GM12878 (cell line): ENCODE measurements around the gene CACNA1S. TPM values are rescaled to one million over a fixed set of nuclear protein-coding genes. Genes with fewer than 3 reads are reported as not detected.

Experiments
- CEBPB ChIP-seq, 2 experiments: fragments of 150-350 bp in 1 of 2; IDR thresholded peaks; 2 replicates each; pipeline ENCODE4 v1.6.1; 2012 to 2014; ENCODE audit warnings: low read depth in 2 of 2, low read length in 2 of 2, borderline replicate concordance in 1 of 2, inconsistent platforms in 1 of 2
- CEBPZ ChIP-seq: fragments of 150-350 bp; IDR thresholded peaks from 2 replicates; pipeline ENCODE4 v1.6.1; 2016; ENCODE audit warnings: low read depth, low read length
- CREM ChIP-seq: IDR thresholded peaks from 2 replicates; pipeline ENCODE4 v1.6.1; 2014; ENCODE audit warnings: antibody characterized with exemption, low read depth
- EED ChIP-seq: sonication (generic); IDR thresholded peaks from 2 replicates; pipeline ENCODE4 v1.6.1; 2016; ENCODE audit warnings: antibody characterized with exemption, low read depth
- EP300 ChIP-seq, 2 experiments: fragments of 150-350 bp in 1 of 2; IDR thresholded peaks; 2 replicates each; pipeline ENCODE4 v1.6.1; 2011 to 2012; ENCODE audit warnings: low read depth in 2 of 2, low read length in 2 of 2, borderline replicate concordance in 1 of 2, improper control_type of control experiment in 1 of 2, inconsistent platforms in 1 of 2; ENCODE audit not compliant: control insufficient read depth in 1 of 2
- HCFC1 ChIP-seq: fragments of 150-350 bp; IDR thresholded peaks from 2 replicates; pipeline ENCODE4 v1.6.1; 2014; ENCODE audit warnings: low read length
- HDAC2 ChIP-seq: fragments of 200-600 bp; sonication (generic); IDR thresholded peaks from 2 replicates; pipeline ENCODE4 v1.6.1; 2017
- KAT2A ChIP-seq: conservative IDR thresholded peaks from 2 replicates; pipeline ENCODE4 v1.6.1; 2011; ENCODE audit warnings: low read depth, low read length; ENCODE audit not compliant: control insufficient read depth
- POLR2A ChIP-seq: IDR thresholded peaks from 2 replicates; pipeline ENCODE4 v1.6.1; 2011; ENCODE audit warnings: low read depth, mild to moderate bottlenecking, low read length
- POU2F2 ChIP-seq: IDR thresholded peaks from 3 replicates; pipeline ENCODE4 v1.6.1; 2011; ENCODE audit warnings: low read depth, mild to moderate bottlenecking, low read length, borderline replicate concordance
- RUNX3 ChIP-seq: IDR thresholded peaks from 2 replicates; pipeline ENCODE4 v1.6.1; 2012; ENCODE audit warnings: low read length, inconsistent platforms
- SMAD1 ChIP-seq: fragments of 450-650 bp; IDR thresholded peaks from 2 replicates; pipeline ENCODE4 v1.6.1; 2018; ENCODE audit warnings: mild to moderate bottlenecking, low read depth; ENCODE audit not compliant: partially characterized antibody
- SP1 ChIP-seq: IDR thresholded peaks from one replicate; pipeline ENCODE4 v1.6.1; 2011; ENCODE audit warnings: low read depth, low read length
- SREBF1 ChIP-seq: IDR thresholded peaks from 2 replicates; pipeline ENCODE4 v1.6.1; 2012; ENCODE audit warnings: mild to moderate bottlenecking, low read length
- WRNIP1 ChIP-seq: IDR thresholded peaks from 2 replicates; pipeline ENCODE4 v1.6.1; 2011; ENCODE audit warnings: low read depth, low read length, improper control_type of control experiment, borderline replicate concordance
- ZNF274 ChIP-seq: IDR thresholded peaks from one replicate; pipeline ENCODE4 v1.8.0; 2011; ENCODE audit not compliant: insufficient read length, insufficient read depth
- polyA plus RNA-seq, 11 experiments: library from polyadenylated mRNA; depleted of rRNA in 4 of 11; unstranded in 6 of 11; stranded (reverse) in 5 of 11; fragments of >200 nt; fragmentation: Nextera tagmentation in 4 of 11; fragmentation: Illumina TruSeq in 1 of 11; extraction: Ambion mirVana in 4 of 11; extraction: Trizol in 1 of 11; gene quantifications; 1 replicate in 1 of 11; 2 replicates in 10 of 11; pipeline versions ENCODE4 v1.2.1 to v1.2.3, GENCODE V29; 2011 to 2016; ENCODE audit warnings: inconsistent platforms in 2 of 11, missing spikeins in 2 of 11, low read depth in 1 of 11
- total RNA-seq, 4 experiments: library from RNA; depleted of rRNA in 3 of 4; stranded (reverse); fragments of >200 nt in 3 of 4; fragmentation: Illumina TruSeq in 1 of 4; extraction: Trizol in 1 of 4; gene quantifications; 2 replicates each; pipeline versions ENCODE4 v1.2.1 to v1.2.3, GENCODE V29; 2013 to 2021
- TF ChIP-seq, protein P1 (sequence below): fragments of 450-650 bp; IDR thresholded peaks from 2 replicates; pipeline ENCODE4 v1.6.1; 2017; ENCODE audit warnings: mild to moderate bottlenecking, low read depth, inconsistent platforms; ENCODE audit not compliant: poor library complexity, severe bottlenecking
- TF ChIP-seq, protein P2 (sequence below): IDR thresholded peaks from 2 replicates; pipeline ENCODE4 v1.6.1; 2011; ENCODE audit warnings: low read depth, mild to moderate bottlenecking, low read length, moderate library complexity, borderline replicate concordance; ENCODE audit errors: extremely low read depth
- TF ChIP-seq, protein P3 (sequence below): IDR thresholded peaks from 2 replicates; pipeline ENCODE4 v1.6.1; 2011; ENCODE audit warnings: mild to moderate bottlenecking, low read depth, low read length, moderate library complexity; ENCODE audit not compliant: insufficient replicate concordance
- TF ChIP-seq, protein P4 (sequence below): fragments of 450-650 bp; IDR thresholded peaks from 2 replicates; pipeline ENCODE4 v1.6.1; 2017; ENCODE audit warnings: antibody characterized with exemption, mild to moderate bottlenecking, moderate library complexity

The CACNA1S gene
- total and polyA plus RNA-seq, 10 of the 15 experiments (the other 5 are each of a cell fraction or from before 2014, with no cell fraction given), result under 0.01 to 0.04 (median 0.02) TPM; not detected in 6

DNA sequence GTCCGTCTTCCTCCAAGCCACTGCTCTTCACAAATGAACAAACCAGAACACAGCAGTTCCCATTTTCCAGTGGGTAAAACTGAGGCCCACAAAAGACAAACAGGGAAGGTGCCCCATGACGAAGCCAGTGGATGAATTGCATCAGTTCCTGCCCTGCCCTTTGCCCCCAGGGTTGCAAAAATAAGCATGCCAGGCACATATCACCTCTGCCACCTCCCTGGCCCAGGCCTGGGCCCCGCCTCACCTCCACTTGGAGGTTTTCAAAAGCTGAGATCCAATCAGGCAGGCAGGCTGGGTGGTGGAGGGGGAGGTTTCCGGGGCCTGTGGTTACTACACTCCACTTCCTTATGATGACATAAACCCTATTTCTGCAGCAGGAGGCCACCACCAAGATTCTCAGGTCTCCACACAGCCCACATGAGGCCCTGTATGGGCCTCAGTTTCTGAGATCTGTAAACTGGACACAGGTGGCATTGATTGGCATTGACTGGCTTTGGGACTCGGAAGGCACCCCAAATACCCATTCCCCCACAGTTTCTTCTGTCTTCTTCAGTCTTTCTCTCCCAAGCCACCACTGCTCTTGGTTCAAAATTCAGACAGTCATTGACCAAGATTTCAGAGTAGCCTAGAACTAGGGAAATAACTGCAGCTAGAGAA, 92.8 kb downstream of the CACNA1S start (continued):
- TF ChIP-seq, protein P1, sequence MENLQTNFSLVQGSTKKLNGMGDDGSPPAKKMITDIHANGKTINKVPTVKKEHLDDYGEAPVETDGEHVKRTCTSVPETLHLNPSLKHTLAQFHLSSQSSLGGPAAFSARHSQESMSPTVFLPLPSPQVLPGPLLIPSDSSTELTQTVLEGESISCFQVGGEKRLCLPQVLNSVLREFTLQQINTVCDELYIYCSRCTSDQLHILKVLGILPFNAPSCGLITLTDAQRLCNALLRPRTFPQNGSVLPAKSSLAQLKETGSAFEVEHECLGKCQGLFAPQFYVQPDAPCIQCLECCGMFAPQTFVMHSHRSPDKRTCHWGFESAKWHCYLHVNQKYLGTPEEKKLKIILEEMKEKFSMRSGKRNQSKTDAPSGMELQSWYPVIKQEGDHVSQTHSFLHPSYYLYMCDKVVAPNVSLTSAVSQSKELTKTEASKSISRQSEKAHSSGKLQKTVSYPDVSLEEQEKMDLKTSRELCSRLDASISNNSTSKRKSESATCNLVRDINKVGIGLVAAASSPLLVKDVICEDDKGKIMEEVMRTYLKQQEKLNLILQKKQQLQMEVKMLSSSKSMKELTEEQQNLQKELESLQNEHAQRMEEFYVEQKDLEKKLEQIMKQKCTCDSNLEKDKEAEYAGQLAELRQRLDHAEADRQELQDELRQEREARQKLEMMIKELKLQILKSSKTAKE, result peak; percentile 17
- peak; percentile 83; the same call in 1 of the 2 replicates for TF ChIP-seq CREM
- TF ChIP-seq RUNX3, result no peak
- no peak for TF ChIP-seq ZNF274
- TF ChIP-seq POLR2A, result peak; percentile 62
- no peak for TF ChIP-seq WRNIP1
- peak; percentile 81 for TF ChIP-seq EED
- no peak for TF ChIP-seq CEBPB (IDR thresholded peaks at IDR 0.05; ENCODE audit: borderline replicate concordance in 1 of 2, low read depth in 2 of 2, low read length in 2 of 2)
- TF ChIP-seq SP1, result peak; percentile 30
- TF ChIP-seq, protein P2, sequence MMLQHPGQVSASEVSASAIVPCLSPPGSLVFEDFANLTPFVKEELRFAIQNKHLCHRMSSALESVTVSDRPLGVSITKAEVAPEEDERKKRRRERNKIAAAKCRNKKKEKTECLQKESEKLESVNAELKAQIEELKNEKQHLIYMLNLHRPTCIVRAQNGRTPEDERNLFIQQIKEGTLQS, result no peak
- no peak for TF ChIP-seq KAT2A
- no peak for TF ChIP-seq SMAD1
- TF ChIP-seq CEBPZ, result no peak
- TF ChIP-seq HDAC2, result no peak
- peak; percentile 33 to 49; a peak in 3 of 4 replicates for TF ChIP-seq EP300 (IDR thresholded peaks at IDR 0.05; ENCODE audit: borderline replicate concordance in 1 of 2, control insufficient read depth in 1 of 2, low read depth in 2 of 2, low read length in 2 of 2)
- TF ChIP-seq POU2F2, result 0 out of 3 replicates have a peak, but pooled peaks have one; percentile 24
- TF ChIP-seq, protein P3, sequence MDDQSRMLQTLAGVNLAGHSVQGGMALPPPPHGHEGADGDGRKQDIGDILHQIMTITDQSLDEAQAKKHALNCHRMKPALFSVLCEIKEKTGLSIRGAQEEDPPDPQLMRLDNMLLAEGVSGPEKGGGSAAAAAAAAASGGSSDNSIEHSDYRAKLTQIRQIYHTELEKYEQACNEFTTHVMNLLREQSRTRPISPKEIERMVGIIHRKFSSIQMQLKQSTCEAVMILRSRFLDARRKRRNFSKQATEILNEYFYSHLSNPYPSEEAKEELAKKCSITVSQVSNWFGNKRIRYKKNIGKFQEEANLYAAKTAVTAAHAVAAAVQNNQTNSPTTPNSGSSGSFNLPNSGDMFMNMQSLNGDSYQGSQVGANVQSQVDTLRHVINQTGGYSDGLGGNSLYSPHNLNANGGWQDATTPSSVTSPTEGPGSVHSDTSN, result no peak
- TF ChIP-seq HCFC1, result no peak
- TF ChIP-seq, protein P4, sequence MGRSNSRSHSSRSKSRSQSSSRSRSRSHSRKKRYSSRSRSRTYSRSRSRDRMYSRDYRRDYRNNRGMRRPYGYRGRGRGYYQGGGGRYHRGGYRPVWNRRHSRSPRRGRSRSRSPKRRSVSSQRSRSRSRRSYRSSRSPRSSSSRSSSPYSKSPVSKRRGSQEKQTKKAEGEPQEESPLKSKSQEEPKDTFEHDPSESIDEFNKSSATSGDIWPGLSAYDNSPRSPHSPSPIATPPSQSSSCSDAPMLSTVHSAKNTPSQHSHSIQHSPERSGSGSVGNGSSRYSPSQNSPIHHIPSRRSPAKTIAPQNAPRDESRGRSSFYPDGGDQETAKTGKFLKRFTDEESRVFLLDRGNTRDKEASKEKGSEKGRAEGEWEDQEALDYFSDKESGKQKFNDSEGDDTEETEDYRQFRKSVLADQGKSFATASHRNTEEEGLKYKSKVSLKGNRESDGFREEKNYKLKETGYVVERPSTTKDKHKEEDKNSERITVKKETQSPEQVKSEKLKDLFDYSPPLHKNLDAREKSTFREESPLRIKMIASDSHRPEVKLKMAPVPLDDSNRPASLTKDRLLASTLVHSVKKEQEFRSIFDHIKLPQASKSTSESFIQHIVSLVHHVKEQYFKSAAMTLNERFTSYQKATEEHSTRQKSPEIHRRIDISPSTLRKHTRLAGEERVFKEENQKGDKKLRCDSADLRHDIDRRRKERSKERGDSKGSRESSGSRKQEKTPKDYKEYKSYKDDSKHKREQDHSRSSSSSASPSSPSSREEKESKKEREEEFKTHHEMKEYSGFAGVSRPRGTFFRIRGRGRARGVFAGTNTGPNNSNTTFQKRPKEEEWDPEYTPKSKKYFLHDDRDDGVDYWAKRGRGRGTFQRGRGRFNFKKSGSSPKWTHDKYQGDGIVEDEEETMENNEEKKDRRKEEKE, result no peak
- no peak for TF ChIP-seq SREBF1
